Measurements from ENCODE around the gene HNF1A.

GRCh38 chr12:120991965-120992364 lies 13.6 kb downstream of the HNF1A start:
- TF ChIP-seq, protein P1, sequence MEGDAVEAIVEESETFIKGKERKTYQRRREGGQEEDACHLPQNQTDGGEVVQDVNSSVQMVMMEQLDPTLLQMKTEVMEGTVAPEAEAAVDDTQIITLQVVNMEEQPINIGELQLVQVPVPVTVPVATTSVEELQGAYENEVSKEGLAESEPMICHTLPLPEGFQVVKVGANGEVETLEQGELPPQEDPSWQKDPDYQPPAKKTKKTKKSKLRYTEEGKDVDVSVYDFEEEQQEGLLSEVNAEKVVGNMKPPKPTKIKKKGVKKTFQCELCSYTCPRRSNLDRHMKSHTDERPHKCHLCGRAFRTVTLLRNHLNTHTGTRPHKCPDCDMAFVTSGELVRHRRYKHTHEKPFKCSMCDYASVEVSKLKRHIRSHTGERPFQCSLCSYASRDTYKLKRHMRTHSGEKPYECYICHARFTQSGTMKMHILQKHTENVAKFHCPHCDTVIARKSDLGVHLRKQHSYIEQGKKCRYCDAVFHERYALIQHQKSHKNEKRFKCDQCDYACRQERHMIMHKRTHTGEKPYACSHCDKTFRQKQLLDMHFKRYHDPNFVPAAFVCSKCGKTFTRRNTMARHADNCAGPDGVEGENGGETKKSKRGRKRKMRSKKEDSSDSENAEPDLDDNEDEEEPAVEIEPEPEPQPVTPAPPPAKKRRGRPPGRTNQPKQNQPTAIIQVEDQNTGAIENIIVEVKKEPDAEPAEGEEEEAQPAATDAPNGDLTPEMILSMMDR (IDR thresholded peaks at IDR 0.05; ENCODE audit: low read depth, low read length) = no peak
- no peak for TF ChIP-seq EZH2phosphoT487 (IDR thresholded peaks at IDR 0.05; ENCODE audit: low read depth)

Measured in OCI-LY3 (cell line).